ENCODE results near the gene GSK3A.

GSK3A gene

DNA sequence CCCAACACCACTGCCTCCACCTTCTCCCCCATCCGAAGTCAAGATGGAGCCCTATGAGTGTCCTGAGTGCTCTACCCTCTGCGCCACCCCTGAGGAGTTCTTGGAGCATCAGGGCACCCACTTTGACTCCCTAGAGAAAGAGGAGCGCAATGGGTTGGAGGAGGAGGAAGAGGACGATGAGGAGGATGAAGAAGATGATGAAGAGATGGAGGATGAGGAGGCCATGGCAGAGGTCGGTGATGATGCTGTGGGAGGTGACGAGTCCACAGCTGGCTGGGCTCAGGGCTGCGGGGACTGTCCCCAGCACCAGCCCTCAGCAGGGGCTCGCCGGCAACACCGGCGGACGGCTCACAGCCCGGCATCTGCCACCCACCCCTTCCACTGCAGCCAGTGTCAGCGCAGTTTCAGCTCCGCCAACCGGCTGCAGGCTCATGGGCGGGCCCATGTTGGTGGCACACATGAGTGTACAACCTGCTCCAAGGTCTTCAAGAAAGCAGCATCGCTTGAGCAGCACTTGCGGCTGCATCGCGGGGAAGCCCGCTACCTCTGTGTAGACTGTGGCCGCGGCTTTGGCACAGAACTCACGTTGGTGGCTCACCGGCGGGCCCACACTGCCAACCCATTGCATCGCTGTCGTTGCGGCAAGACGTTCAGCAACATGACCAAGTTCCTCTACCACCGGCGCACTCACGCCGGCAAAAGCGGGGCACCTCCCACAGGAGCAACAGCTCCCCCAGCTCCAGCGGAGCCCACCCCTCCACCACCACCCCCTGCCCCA lies 17.3 kb downstream of the GSK3A start:
- no peak for DNase-seq (ENCODE audit: low read depth)

DNA sequence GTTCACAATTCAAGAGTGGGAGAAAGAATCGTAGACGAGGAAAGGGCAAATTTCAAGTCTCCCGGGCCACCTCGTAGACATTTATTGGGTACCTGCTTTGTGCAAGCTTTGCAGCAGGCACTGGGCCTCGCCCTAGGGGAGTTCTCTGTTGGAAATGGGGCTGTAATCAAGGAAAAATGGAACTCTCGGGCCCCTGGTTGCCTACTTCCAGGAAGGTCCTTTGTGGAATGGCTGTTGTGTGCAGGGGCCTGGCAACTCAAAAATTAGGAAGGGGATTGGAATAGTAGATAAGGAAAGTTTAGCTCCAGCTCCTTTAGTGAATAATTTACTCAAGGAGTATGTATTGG lies 21.7 kb downstream of the GSK3A start:
- DNase-seq (ENCODE audit: low read depth): no peak

DNA sequence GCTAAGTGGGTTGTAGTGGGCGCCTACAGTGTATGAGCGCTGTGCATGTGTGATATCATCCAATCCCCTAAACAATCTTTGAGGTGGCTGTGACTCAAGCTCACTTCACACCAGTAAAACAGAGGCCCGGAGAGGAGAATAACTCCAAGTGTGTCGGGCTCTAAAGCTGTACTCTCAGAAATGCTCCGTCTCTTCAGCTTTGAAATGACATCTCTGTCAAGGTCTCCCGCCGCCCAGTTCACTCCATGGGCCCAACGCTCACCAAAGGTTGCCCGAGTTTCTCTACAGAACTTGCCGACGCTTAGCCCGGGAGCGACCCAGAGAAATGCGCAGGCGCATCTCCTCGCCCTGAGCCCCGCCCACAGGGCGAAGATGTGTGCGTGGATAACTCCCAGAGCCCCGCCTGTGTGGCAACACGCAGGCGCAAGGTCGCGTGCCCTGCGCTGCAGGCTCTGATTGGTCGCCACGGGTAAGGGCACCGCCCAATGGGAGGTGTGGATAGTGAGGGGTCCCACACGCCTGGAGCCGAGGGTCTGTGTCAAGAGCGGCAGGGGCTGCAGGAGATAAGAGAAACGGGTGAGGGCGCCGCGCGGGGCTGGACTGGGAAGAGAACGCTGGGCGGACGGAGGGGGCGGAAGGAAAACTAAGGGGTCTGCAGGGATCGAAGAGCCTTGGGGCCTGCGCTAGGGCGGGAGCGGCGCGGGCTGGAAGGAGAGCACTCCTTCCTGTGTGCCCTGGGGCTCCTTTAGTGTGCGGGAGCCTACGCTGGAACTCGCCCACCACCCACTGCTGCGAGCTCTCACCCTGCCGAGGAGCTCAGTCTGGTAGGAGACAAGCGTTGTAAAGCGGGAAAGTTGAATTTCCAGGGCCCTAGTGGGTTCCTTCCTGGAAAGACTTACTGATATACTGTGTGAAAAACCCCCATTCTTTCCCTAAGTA lies 22.3 kb downstream of the GSK3A start, which contains the start of gene ZNF526:
Gene ZNF526, plus strand, starts transcription at position 501 of the 939 bp plus-strand sequence. CDS start 4,092 bp downstream, outside the sequence.
- DNase-seq (ENCODE audit: low read depth): peak; percentile 95

DNA sequence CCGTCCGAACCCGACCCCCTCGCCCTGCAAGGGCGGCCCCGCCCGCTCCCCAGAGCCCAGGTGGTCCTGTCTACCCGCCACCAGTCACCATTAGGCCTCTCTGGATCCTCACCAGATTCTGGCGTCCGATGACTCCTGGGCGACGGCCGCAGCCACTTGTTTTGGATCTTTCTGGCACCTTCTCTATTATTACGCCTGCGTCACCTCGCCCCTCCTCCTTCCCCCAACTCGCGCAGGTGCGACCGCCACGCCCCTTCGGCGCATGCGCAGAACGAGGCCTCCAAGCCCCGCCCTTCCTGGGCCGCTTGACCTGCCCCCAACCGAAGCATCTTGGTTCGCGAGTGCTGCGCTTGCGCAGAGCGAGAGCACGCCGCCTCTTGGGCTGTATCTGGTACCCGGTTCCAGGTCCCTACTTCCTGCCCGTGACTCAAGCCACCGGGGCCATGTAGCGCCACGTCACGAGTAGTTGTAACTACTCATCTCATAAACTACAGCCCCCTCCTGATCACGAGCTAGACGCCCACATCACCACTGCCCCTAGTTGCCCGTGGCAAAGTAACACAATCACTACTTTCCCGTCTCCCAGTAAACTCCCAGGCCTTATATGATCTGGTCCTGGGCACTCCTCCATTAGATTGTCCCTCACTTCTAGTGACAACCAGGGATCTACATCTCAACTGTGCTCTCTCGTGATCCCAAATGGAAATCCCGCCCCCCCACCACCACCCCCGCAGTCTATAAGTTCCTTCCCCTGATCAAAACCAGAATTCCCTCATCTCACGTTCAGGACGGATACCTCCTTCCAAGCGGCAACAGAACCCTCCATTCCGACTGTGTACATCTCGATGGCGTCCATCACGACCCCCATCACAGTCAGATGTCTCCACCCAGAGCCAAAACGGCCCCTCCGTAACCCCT lies 24.6 kb downstream of the GSK3A start, which contains the start of gene DEDD2:
Gene DEDD2, minus strand, starts transcription at position 158 of the 918 bp plus-strand sequence. CDS start 670 bp downstream, outside the sequence.
- DNase-seq (ENCODE audit: low read depth): peak; percentile 95

DNA sequence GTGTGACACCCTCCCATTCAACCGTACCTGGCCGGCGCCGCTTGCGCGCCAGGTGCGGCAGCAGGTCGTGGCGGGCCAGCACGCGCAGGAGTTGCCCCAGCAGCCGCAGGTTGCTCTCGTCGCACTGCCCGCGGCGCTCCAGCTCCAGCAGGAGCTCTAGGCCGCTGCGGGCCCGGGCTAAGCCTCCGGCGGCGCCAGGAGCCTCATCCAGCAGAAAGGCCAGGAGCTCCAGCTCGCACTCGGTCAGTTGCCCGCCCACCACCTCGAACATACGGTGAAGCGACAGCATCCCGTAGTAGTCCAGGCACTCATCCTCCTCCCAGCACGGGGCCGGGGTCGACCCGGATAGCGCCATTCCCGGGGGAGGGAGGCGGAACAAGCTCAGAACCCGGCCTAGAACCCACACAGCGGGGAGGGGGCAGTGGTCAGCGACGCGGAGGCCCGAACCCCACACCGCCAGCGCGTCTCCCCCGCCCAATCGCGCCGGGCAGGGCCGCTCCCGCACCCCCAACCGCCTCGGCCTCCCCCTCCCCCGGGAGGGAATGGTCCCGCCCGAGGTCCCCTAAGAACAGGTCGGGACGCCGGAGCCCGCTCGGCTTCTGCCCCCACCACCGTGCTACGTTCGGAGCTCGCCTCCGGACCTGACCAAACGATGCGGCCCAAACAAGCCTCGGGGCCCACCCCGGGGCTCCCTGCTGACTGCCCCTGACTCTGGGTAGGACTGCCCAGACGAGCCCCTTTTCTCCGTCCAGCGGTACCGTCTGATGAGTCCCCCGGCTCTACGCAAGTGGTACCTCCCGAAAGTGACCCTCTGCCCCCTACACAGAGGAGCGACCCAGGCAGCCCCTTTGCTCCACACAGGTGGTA lies 25.5 kb downstream of the GSK3A start:
- DNase-seq (ENCODE audit: low read depth): no peak

DNA sequence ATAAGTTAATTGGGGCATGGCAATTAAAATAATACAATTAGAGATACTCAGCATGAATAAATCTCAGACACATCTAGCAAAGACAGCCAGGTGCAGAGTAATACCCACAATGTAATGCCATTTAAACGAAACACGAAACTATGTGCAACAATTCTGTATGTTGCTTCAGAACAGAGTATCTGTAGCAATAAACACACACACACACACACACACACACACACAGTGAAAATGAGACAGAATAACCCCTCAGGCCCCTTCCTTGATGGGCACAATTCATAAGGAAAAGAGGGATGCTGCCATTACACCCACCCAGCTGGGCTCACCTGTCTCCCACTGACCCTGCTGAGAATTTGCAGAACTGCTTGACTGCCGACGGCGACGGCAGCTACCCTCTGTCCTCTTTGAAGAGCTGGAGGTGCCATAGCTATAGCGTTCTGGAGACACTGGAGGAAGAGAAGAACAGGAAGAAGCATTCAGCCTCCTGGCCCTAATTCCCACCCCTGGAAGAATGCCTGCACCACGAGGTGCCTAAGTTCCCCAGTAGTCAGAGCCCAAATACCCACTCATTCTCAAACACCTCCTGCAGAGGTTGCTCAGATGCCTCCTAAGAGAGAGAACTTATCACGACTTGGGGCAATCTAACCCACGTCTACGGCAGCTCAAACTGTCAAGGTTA lies 27.5 kb downstream of the GSK3A start:
- DNase-seq (ENCODE audit: low read depth): no peak

DNA sequence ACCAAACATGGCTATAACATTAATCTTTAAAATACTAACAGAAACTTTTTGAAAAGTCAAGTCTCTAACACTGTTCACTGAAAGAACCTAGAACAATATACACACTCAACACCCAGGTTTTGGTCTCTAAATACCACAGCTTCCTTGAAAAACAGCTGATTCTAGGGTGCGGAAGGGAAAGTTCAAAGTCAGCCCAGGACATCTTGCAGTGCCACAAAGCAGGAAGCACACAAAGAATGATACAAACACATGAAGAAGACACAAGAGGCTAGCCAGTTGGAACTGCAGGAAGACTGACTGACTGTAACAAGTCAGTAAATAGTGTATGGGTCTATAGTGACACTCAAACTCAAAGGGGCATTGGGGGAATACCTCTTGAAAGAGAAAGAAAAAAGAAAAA lies 29.5 kb downstream of the GSK3A start:
- DNase-seq (ENCODE audit: low read depth): no peak

DNA sequence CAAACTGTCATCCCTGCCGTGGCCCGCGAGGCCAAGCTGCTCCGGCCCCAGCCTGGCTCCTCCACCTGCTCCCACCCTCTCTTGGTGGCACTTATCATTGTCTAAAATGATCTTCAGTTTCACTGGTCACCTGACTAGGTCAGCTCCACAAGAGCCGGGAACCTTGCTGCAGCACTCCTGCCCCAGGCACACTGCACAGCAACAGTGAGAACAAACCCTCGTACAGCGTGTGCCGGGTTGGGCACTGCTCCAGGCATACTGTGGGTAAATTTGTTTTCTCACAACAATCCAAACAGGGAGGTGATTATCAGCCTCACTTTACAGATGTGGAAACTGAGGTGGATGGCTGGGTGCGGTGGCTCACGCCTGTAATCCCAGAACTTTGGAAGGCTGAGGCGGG lies 33.8 kb downstream of the GSK3A start:
- no peak for DNase-seq (ENCODE audit: low read depth)

DNA sequence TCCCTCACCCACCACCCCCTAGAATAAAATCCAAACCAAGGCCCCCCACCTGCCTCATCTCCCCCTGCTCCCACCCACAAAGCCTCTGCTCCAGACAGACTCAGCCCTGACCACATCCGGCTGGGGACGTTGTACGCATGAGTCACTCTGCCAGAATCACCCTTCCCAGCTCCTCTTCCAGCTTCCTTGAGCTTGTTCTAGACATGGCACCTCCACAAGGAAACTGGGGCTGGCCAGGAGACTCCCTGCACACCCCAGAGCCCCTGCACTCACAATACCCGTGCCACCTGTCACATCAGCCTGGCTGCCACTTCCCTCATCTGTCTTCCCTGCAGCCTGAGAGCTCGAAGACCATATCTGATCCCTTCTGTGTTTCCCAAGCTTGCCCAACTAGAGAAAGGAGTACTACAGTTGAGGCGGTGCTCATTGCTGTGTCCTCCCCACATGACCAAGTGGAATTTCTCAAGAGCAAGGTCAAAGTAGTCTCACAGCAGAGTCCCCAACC lies 34.6 kb downstream of the GSK3A start:
- no peak for DNase-seq (ENCODE audit: low read depth)

DNA sequence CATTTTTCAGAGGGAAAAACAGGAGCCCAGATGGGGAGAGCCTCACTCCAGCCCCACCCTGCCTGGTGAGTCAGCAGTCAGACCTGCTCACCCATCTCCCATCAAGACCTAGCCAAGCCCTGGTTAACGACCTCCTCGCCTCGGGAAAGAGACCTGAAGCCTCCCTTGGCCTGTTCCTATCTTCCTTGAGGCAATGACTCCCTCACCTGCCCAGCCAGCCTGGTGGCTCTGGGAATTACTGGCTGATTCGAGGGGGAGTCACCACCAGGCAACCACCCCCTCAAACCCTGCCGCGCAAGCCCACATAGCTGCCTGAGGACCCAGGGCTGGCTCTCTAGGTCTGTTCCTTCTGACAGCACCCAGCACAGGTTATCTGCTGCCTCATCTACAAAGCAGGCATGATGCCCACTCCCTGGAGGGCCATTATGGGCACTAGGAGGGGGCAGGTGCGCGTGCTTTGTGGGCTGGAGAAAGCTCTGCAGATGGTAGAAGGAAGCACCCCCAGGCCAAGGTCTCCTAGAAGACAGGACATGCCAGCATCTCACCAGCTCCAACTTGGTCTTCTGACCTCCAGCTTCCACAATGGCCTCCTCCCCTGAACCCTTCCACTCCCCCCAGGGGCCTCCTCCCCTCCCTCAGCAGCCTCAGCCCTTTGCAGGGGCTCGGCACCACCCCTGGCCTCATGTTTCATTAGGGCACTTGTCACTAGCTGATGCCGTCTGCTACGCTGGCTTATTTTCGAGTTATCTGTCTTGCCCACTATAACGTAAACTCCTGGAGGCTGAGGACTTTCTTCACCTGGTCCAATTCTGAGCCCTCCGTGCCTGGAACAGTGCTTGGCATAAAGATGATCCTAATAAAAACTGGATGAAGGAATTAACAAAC lies 35.3 kb downstream of the GSK3A start:
- no peak for DNase-seq (ENCODE audit: low read depth)

DNA sequence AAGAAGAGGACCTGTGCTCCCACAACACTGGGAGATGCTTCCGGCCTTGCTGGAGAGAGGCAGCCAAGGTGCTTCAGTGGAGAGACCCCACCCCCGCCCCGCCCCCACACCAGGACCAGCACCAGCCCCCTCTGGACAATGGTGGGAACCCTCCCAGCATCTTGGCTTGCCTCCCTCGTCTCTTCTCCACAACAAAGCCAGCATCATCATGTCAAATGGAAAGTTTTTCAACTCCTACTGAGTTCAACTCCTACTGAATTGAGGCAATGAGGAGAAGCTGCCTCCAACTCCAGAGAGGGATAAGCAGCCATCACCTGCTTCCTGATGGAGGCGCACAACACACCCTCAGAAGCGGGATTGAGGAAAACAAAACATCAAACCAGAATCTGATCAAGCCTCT lies 37.7 kb downstream of the GSK3A start:
- no peak for DNase-seq (ENCODE audit: low read depth)

DNA sequence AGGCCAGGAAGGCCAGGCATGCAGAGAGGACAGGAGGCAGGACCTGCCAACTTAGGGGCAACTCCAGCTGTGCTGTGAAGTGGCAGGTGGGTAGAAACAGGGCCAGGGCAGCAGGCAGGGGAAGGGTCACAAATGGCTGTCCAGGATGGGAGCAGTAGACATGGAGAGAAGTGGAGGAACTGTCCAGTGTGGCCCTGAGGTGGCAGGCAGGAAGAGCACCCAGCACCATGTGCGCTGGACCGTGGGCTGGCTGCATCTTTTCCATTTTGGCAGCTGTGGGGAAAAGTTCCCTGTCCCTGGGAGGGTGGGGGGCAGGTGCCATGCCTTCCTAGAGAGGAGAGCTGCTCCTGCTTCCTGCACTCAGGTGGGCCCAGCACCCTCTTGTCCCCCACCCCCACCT lies 38.7 kb downstream of the GSK3A start:
- DNase-seq (ENCODE audit: low read depth): no peak

DNA sequence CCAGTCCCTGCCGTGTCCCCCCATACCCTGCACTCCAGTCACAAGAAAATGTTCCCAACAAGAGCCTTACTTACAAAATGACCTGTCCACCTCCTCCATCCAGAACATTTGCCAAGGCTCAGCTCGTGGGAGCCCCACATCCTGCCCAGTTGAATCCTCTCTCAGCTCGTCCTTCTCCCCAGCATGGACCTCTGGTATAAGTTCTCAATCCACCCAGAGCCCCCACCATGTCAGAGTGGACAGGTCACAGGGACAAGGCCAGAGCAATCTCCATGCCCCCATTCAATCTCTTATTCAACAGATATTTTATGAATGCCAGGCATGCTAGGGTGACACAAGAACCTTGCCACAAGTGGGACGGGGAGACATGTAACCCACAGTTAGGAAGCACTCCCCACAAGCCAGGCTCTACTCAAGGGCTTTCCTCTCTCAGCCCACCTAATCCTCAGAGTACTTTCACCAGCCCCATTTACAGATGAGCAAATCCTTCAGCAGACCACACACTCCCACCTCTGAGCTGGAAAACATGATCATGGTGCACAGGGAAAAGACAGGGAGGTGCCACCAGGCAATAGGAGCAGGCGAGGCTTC lies 40.0 kb downstream of the GSK3A start:
- no peak for DNase-seq (ENCODE audit: low read depth)

DNA sequence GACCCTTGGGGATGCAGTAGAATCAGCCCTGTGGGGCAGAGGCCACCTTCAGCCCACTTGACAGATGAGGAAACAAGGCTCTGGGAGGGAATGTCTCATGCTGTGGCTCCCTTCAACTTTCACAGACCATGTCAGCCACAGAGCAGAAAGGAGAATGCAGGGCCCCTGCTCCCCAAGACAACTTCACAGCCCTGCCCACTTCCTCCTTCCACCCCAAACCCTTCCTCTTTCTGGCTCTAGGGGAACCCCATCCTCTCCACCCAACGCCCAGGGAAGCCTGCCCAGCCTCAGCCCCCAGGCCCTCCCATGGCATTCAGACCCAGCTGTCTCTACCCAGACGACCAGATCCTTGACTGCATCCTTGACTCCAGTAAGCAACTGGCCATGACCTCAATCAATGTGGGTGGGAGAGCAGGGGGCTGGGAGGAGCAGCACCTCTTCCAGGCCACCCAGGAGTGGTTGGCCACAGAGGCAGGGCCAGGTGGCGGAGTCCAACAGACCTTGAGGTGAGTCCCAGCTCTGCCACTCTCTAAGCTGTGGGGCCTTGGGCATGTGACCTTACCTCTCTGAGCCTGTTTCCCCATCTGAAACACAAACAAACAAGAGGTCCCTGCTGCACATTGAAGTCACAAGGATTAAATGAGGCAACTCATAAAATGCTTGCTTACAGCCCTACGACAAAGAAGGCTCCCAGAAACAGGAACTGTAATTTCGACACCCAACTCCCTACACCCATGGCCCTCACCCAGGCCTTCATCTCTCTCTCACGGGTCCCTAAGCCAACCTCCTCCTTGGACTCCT lies 40.7 kb downstream of the GSK3A start:
- DNase-seq (ENCODE audit: low read depth): no peak

DNA sequence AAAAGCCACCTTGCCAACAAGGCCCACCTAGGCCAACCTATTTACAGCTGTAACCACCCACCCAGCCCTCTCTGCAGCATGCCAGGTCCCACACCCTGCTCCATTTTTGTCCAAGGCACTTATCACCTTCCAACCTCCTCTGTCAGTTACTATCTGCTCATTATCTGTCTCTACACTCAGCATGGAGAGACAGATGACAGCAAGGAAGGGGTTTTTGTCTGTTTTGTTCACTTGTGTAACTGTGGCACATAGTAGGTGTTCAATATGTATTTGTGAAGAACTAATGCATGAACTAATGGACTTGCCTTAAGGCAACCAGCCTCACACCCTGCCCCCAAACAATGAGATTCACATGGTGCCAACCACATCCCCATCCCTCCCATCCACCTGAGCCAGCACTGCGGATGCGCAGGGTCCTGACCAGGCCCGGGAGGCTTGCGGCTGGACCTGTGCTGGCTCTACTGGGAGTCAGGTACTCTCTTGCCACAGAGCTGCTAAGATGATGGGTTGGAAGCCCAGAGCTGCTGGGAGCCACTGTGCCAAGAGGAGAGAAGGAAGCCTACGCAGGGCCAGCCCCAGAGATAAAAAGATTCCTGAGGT lies 42.2 kb downstream of the GSK3A start:
- no peak for DNase-seq (ENCODE audit: low read depth)

DNA sequence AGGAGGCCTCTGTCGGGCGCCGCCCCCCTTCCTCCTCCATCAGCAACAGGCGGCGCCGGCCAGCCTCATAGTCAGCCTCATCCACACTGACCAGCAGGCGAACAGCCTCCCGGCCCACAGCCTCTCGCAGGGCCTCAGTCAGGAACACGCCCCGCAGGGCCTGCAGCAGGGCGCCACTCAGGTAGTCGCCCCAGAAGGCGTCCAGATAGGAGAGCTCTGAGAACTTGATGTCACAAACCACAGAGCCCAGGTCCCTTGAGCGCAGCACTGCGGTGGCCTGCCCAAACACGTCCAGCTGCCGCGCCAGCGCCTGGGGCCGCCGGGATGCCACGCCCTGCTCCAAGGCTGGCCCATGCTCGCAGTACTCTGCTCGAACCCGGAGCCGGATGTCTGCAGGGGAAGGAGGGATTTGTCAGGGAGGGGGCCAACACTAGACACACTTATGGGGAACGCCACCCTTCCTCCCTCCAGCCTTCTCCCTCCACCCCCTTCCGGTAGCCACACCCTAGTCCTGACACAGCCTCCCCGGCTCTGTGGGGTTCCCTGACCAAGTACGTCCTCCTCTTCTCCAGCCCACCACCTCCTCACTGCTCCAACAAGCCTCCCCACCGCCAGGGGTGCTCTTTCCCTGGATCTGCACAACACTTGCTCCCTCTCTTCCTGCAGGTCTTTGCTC lies 42.8 kb downstream of the GSK3A start:
- no peak for DNase-seq (ENCODE audit: low read depth)
